Measurements from ENCODE around the gene LAMA4. TPM values are rescaled to one million over a fixed set of nuclear protein-coding genes. Genes with fewer than 3 reads are reported as not detected.

LAMA4 gene
- total RNA-seq, 6 experiments from 2014 or later, result 80.6 to 130 (median 89.8) TPM

GRCh38 chr6:112198582-112198981 lies 55.8 kb downstream of the LAMA4 start:
- H3K27me3 Mint-ChIP-seq (ENCODE audit: insufficient read depth), result no peaks in the 10 kb centered on the region
- no peak overlapping the region for H3K27ac Mint-ChIP-seq
- peaks cover 19% of the 10 kb centered on the region for H3K4me1 Mint-ChIP-seq (ENCODE audit: low read depth)
- no peak for DNase-seq
- peaks cover 4% of the 10 kb centered on the region; the same call in 1 of the 2 replicates for H3K9me3 Mint-ChIP-seq
- H3K36me3 Mint-ChIP-seq (ENCODE audit: low read depth), result peaks cover 47% of the 10 kb centered on the region
- no peak overlapping the region for H3K4me3 Mint-ChIP-seq
- no peak for TF ChIP-seq CTCF (IDR thresholded peaks at IDR 0.05)

- H3K36me3 Mint-ChIP-seq (ENCODE audit: low read depth), result peaks cover 46% of the 10 kb centered on the region
- H3K9me3 Mint-ChIP-seq, result peaks cover 4% of the 10 kb centered on the region; the same call in 1 of the 2 replicates
- no peaks in the 10 kb centered on the region for H3K27me3 Mint-ChIP-seq (ENCODE audit: insufficient read depth)
- DNase-seq, result no peak
- no peak overlapping the region for H3K27ac Mint-ChIP-seq
- no peak for TF ChIP-seq CTCF (IDR thresholded peaks at IDR 0.05)
- peaks cover 9% of the 10 kb centered on the region for H3K4me1 Mint-ChIP-seq (ENCODE audit: low read depth)
- no peak overlapping the region for H3K4me3 Mint-ChIP-seq
Observed at GRCh38 chr6:112197636-112198035, 56.7 kb downstream of the LAMA4 start.

GRCh38 chr6:112196306-112196705 lies 58.1 kb downstream of the LAMA4 start:
- H3K27ac Mint-ChIP-seq, result no peak overlapping the region
- H3K36me3 Mint-ChIP-seq (ENCODE audit: low read depth), result peaks cover 39% of the 10 kb centered on the region
- H3K9me3 Mint-ChIP-seq, result peaks cover 4% of the 10 kb centered on the region; the same call in 1 of the 2 replicates
- no peak overlapping the region for H3K4me3 Mint-ChIP-seq
- no peak for DNase-seq
- H3K27me3 Mint-ChIP-seq (ENCODE audit: insufficient read depth), result no peaks in the 10 kb centered on the region
- no peak for TF ChIP-seq CTCF (IDR thresholded peaks at IDR 0.05)
- no peaks in the 10 kb centered on the region for H3K4me1 Mint-ChIP-seq (ENCODE audit: low read depth)

GRCh38 chr6:112195166-112195565 lies 59.2 kb downstream of the LAMA4 start:
- no peak overlapping the region for H3K4me3 Mint-ChIP-seq
- no peak for TF ChIP-seq CTCF (IDR thresholded peaks at IDR 0.05)
- no peaks in the 10 kb centered on the region; the same call in 1 of the 2 replicates for H3K27me3 Mint-ChIP-seq (ENCODE audit: insufficient read depth)
- H3K36me3 Mint-ChIP-seq (ENCODE audit: low read depth), result peaks cover 29% of the 10 kb centered on the region
- H3K9me3 Mint-ChIP-seq, result peaks cover 4% of the 10 kb centered on the region; the same call in 1 of the 2 replicates
- DNase-seq, result no peak
- no peak overlapping the region for H3K27ac Mint-ChIP-seq
- H3K4me1 Mint-ChIP-seq (ENCODE audit: low read depth), result peaks cover 5% of the 10 kb centered on the region

GRCh38 chr6:112194511-112194910 lies 59.9 kb downstream of the LAMA4 start:
- peaks cover 11% of the 10 kb centered on the region for H3K4me1 Mint-ChIP-seq (ENCODE audit: low read depth)
- DNase-seq, result no peak
- H3K27me3 Mint-ChIP-seq (ENCODE audit: insufficient read depth), result no peaks in the 10 kb centered on the region; the same call in 1 of the 2 replicates
- no peak overlapping the region for H3K27ac Mint-ChIP-seq
- H3K36me3 Mint-ChIP-seq (ENCODE audit: low read depth), result peaks cover 23% of the 10 kb centered on the region
- H3K9me3 Mint-ChIP-seq, result no peaks in the 10 kb centered on the region
- no peak overlapping the region for H3K4me3 Mint-ChIP-seq
- TF ChIP-seq CTCF (IDR thresholded peaks at IDR 0.05), result no peak

Data from HFFc6 (cell line).